ENCODE measurements around the gene COL4A2. TPM values are rescaled to one million over a fixed set of nuclear protein-coding genes. Genes with fewer than 3 reads are reported as not detected.
A peak's percentile ranks its signal among the peaks of the same experiment; 100 is the strongest.

COL4A2 gene
- total RNA-seq, 2 donors from 2014 or later: 999 to 1,135 TPM

DNA sequence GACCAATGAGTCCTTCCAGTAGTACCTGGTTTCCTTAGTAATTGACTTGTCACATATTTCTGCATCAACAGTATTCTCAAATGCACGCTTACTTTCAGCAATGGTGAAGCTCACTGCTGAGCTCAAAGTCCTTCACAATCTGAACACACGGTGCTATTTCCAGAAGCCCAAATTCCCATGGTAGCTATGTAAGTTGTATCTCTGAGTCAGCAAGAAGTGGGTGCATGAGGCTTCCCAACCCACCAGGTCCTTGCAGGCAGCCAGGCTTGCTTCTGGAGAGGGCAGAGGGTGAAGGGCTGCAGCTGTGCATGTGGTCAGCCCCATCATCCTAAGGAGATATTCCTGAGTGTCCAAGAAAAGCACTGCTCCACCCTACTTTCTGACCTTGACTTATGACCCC is 25.7 kb downstream of the COL4A2 start:
- ATAC-seq (ENCODE audit: insufficient number of reproducible peaks, low FRiP score, low read depth): no peak
- TF ChIP-seq, protein P1, sequence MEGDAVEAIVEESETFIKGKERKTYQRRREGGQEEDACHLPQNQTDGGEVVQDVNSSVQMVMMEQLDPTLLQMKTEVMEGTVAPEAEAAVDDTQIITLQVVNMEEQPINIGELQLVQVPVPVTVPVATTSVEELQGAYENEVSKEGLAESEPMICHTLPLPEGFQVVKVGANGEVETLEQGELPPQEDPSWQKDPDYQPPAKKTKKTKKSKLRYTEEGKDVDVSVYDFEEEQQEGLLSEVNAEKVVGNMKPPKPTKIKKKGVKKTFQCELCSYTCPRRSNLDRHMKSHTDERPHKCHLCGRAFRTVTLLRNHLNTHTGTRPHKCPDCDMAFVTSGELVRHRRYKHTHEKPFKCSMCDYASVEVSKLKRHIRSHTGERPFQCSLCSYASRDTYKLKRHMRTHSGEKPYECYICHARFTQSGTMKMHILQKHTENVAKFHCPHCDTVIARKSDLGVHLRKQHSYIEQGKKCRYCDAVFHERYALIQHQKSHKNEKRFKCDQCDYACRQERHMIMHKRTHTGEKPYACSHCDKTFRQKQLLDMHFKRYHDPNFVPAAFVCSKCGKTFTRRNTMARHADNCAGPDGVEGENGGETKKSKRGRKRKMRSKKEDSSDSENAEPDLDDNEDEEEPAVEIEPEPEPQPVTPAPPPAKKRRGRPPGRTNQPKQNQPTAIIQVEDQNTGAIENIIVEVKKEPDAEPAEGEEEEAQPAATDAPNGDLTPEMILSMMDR (IDR thresholded peaks at IDR 0.05): no peak
- no peaks in the 10 kb centered on the region for H3K9me3 ChIP-seq
- H3K27me3 ChIP-seq (replicated peaks; ENCODE audit: insufficient read depth): no peaks in the 10 kb centered on the region
- no peak overlapping the region for H3K4me3 ChIP-seq
- no peaks in the 10 kb centered on the region for H3K36me3 ChIP-seq
- no peak for DNase-seq (ENCODE audit: low spot score)
- peak overlapping the region; percentile 96 for H3K27ac ChIP-seq
- H3K4me1 ChIP-seq (ENCODE audit: control insufficient read depth in 1 of 2, low read depth in 2 of 2): peaks cover 30 to 100% of the 10 kb centered on the region in 2 donors

DNA sequence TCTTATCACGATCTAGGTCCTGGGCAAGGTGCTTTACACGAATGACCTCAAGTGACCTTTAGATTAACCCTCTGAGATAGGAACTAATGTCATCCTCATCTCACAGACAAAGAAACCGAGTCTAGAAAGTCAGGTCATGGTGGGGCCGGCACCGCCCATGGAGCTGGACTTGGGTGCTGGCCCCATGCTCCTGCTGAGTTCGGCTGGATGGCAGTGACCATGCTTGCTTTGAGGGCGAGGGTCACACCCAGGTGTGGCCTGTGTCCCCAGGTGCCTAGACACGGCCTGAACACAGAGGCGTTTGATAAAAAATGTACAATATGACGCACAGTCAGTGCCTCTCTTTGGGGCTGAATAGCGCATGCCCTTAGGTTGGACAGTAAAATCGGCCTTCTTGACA is 26.8 kb downstream of the COL4A2 start:
- H3K4me1 ChIP-seq (ENCODE audit: control insufficient read depth in 1 of 2, low read depth in 2 of 2): peaks cover 35 to 97% of the 10 kb centered on the region in 2 donors
- peak overlapping the region; percentile 96 for H3K27ac ChIP-seq

DNA sequence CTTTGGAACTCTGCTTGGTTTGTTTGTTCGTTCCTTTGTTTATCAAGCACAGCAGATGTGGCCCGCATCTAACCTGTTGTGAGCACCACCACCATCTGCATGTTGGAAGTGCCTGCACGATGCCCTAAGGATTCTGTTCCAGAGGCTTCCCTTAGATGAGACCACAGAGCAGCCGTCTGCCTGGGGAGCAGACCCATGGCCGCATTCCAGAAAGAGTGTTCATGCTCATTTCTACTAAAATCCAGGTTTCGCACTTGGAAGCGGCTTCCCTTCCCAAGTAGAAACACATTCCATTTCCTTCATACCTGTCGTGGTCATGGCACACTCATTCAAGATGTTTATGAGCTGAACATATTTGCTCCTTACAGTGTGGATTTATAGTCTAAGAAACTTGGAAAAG is 27.2 kb downstream of the COL4A2 start:
- no peaks in the 10 kb centered on the region for H3K36me3 ChIP-seq
- ATAC-seq (ENCODE audit: insufficient number of reproducible peaks, low FRiP score, low read depth) (no peak), DNase-seq (ENCODE audit: low spot score) (no peak)
- H3K27ac ChIP-seq: peak overlapping the region; percentile 96
- no peaks in the 10 kb centered on the region for H3K27me3 ChIP-seq (replicated peaks; ENCODE audit: insufficient read depth)
- H3K4me3 ChIP-seq: no peak overlapping the region
- peaks cover 37 to 97% of the 10 kb centered on the region in 2 donors for H3K4me1 ChIP-seq (ENCODE audit: control insufficient read depth in 1 of 2, low read depth in 2 of 2)
- no peaks in the 10 kb centered on the region for H3K9me3 ChIP-seq
- TF ChIP-seq, protein P1 (IDR thresholded peaks at IDR 0.05): no peak

More for the DNA sequence above, 26.8 kb downstream of the COL4A2 start:
- Histone ChIP-seq H3K27me3 (replicated peaks; ENCODE audit: insufficient read depth) (no peaks in the 10 kb centered on the region), H3K36me3 (no peaks in the 10 kb centered on the region), H3K9me3 (no peaks in the 10 kb centered on the region), H3K4me3 (no peak overlapping the region)
- no peak for ATAC-seq (ENCODE audit: insufficient number of reproducible peaks, low FRiP score, low read depth)
- TF ChIP-seq, protein P1 (IDR thresholded peaks at IDR 0.05): no peak
- no peak for DNase-seq (ENCODE audit: low spot score)

DNA sequence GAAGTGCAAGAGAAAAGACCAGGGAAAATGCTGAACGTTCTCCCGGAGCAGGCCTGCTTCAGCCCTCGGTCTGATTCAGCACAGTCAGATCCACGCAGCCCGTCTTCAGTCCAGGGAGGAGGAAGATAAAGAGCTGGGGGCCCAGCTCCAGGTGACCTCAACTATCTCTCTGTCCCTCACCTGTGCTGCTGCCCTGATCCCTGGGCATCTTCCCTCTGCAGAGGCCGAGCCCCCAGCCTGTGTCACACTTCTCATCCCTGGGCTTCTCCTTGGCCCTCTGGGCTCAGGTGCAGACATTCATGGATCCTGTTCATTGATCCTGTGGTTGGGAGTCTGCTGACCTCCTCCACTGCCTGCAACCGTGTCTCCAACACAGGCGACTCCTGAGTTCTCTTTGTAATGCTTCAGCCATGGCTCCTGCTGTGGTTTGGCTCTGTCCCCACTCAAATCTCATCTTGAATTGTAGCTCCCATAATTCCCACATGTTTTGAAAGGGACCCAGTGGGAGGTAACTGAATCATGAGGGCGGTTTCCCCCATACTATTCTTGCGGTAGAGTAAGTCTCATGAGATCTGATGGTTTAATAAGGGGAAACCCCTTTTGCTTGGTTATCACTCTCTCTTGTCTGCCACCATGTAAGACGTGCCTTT is 27.9 kb downstream of the COL4A2 start:
- Histone ChIP-seq H3K27ac (peak overlapping the region; percentile 96), H3K4me1 (ENCODE audit: control insufficient read depth in 1 of 2, low read depth in 2 of 2) (peaks cover 44 to 97% of the 10 kb centered on the region in 2 donors)
- ATAC-seq (ENCODE audit: insufficient number of reproducible peaks, low FRiP score, low read depth): no peak

DNA sequence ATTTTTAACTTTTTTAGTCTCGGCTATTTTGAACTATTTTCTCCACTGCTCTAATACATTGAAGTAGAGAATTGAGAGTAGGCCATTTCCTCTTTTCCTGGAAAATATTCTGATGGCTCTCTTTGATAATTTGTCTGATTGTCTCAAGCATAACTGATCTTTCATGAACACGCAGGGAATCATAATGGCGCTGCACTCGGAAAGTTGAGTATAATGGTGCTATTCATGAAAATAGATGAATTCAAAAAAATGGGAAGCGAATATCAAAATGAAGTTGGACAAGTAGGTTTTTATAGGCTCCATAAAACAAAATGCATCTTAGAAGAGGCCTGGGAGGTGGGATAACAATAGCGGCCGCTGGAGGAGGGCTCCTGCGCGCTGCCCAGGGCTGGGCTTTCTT is 29.0 kb downstream of the COL4A2 start:
- H3K4me1 ChIP-seq (ENCODE audit: control insufficient read depth in 1 of 2, low read depth in 2 of 2): peaks cover 49 to 96% of the 10 kb centered on the region in 2 donors
- ATAC-seq (ENCODE audit: insufficient number of reproducible peaks, low FRiP score, low read depth): no peak
- no peaks in the 10 kb centered on the region for H3K36me3 ChIP-seq
- H3K4me3 ChIP-seq: no peak overlapping the region
- TF ChIP-seq, protein P1 (IDR thresholded peaks at IDR 0.05): no peak
- H3K9me3 ChIP-seq: no peaks in the 10 kb centered on the region
- no peaks in the 10 kb centered on the region for H3K27me3 ChIP-seq (replicated peaks; ENCODE audit: insufficient read depth)
- H3K27ac ChIP-seq: peak overlapping the region; percentile 96
- no peak for DNase-seq (ENCODE audit: low spot score)

More for the DNA sequence above, 27.9 kb downstream of the COL4A2 start:
- H3K27me3 ChIP-seq (replicated peaks; ENCODE audit: insufficient read depth): no peaks in the 10 kb centered on the region
- no peak for DNase-seq (ENCODE audit: low spot score)
- no peaks in the 10 kb centered on the region for H3K36me3 ChIP-seq
- TF ChIP-seq, protein P1 (IDR thresholded peaks at IDR 0.05): no peak
- no peaks in the 10 kb centered on the region for H3K9me3 ChIP-seq
- no peak overlapping the region for H3K4me3 ChIP-seq
